Measurements from ENCODE around the gene MMP7.

DNA sequence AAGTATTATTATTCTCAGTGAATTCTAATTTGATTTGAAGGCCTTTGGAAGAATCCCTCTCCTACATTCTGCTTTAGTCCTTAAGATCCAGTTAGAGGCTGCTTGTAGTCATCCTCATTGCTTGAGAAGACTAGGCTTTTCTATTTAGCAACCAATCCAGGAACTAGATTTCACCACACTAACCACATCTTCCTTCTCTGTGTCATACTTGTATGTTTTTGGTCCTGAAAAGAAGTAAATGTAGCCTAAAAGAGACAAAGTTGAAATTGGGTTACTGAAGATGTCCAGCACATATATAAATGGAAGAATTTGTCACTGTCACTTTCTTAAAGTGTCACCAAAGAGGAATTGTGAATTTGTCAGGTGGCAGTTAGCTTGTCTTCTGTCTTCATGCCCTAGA is 46.6 kb upstream of the MMP7 start:
- TF ChIP-seq, protein P1, sequence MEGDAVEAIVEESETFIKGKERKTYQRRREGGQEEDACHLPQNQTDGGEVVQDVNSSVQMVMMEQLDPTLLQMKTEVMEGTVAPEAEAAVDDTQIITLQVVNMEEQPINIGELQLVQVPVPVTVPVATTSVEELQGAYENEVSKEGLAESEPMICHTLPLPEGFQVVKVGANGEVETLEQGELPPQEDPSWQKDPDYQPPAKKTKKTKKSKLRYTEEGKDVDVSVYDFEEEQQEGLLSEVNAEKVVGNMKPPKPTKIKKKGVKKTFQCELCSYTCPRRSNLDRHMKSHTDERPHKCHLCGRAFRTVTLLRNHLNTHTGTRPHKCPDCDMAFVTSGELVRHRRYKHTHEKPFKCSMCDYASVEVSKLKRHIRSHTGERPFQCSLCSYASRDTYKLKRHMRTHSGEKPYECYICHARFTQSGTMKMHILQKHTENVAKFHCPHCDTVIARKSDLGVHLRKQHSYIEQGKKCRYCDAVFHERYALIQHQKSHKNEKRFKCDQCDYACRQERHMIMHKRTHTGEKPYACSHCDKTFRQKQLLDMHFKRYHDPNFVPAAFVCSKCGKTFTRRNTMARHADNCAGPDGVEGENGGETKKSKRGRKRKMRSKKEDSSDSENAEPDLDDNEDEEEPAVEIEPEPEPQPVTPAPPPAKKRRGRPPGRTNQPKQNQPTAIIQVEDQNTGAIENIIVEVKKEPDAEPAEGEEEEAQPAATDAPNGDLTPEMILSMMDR (IDR thresholded peaks at IDR 0.05), result no peak
- no peak for TF ChIP-seq POLR2A (IDR thresholded peaks at IDR 0.05)
- TF ChIP-seq POLR2AphosphoS5 (IDR thresholded peaks at IDR 0.05), result no peak
- TF ChIP-seq EP300 (IDR thresholded peaks at IDR 0.05; ENCODE audit: low read depth), result no peak
